OCI-LY1 (cell line): Measurements from ENCODE around the gene ROR1.

Experiments
- H2AFZ ChIP-seq: fragments of 200-600 bp; sonication (generic), shearing (Covaris generic); 2 replicates; pipeline ENCODE4 v1.6.0; 2014; ENCODE audit warnings: antibody characterized with exemption, mild to moderate bottlenecking, low read length
- H3F3A ChIP-seq: fragments of 200-600 bp; sonication (generic), shearing (Covaris generic); 2 replicates; pipeline ENCODE4 v1.6.0; 2014; ENCODE audit warnings: mild to moderate bottlenecking, antibody characterized with exemption, low read length, moderate library complexity; ENCODE audit not compliant: insufficient read depth
- H3K27ac ChIP-seq: fragments of 200-600 bp; sonication (generic); 2 replicates; pipeline ENCODE4 v1.5.1; 2014; ENCODE audit warnings: low read length, mixed run types, mild to moderate bottlenecking, low read depth; ENCODE audit not compliant: poor library complexity, severe bottlenecking
- H3K27me3 ChIP-seq: fragments of 200-600 bp; sonication (generic); 2 replicates; pipeline ENCODE4 v1.6.0; 2014; ENCODE audit warnings: antibody characterized with exemption, mild to moderate bottlenecking, low read length, moderate library complexity; ENCODE audit not compliant: insufficient read depth
- H3K36me3 ChIP-seq: fragments of 200-600 bp; sonication (generic); 2 replicates; pipeline ENCODE4 v1.6.1; 2014; ENCODE audit warnings: mild to moderate bottlenecking, antibody characterized with exemption, low read length, moderate library complexity, mixed read lengths; ENCODE audit not compliant: insufficient read depth
- H3K4me1 ChIP-seq: fragments of 200-600 bp; sonication (generic); 2 replicates; pipeline ENCODE4 v1.5.1; 2014; ENCODE audit warnings: mild to moderate bottlenecking, low read length, moderate library complexity; ENCODE audit not compliant: insufficient read depth, severe bottlenecking
- H3K4me2 ChIP-seq: fragments of 200-600 bp; sonication (generic), shearing (Covaris generic); 2 replicates; pipeline ENCODE4 v1.6.1; 2014; ENCODE audit warnings: low read length
- H3K4me3 ChIP-seq: fragments of 200-600 bp; sonication (generic); 2 replicates; pipeline ENCODE4 v1.5.1; 2014; ENCODE audit warnings: low read length, low read depth, mild to moderate bottlenecking, mixed read lengths; ENCODE audit not compliant: poor library complexity, severe bottlenecking
- H3K79me2 ChIP-seq: fragments of 200-600 bp; shearing (Covaris generic); 2 replicates; pipeline ENCODE4 v1.6.1; 2016; ENCODE audit warnings: mixed run types, low read length, mixed read lengths; ENCODE audit not compliant: insufficient read depth
- H3K9ac ChIP-seq: fragments of 200-600 bp; sonication (generic), shearing (Covaris generic); 2 replicates; pipeline ENCODE4 v1.6.1; 2014; ENCODE audit warnings: mild to moderate bottlenecking, low read length, mixed read lengths
- H3K9me2 ChIP-seq: fragments of 200-600 bp; sonication (generic), shearing (Covaris generic); 2 replicates; pipeline ENCODE4 v1.6.1; 2014; ENCODE audit warnings: low read depth, mild to moderate bottlenecking, low read length, mixed read lengths
- H3K9me3 ChIP-seq: fragments of 200-600 bp; shearing (Covaris generic); 2 replicates; pipeline ENCODE4 v1.6.1; 2014; ENCODE audit warnings: low read length, mixed read lengths
- H4K20me1 ChIP-seq: fragments of 200-600 bp; sonication (generic), shearing (Covaris generic); 2 replicates; pipeline ENCODE4 v1.6.0; 2016; ENCODE audit warnings: mild to moderate bottlenecking, low read length; ENCODE audit not compliant: insufficient read depth
- CTCF ChIP-seq: fragments of 200-600 bp; sonication (generic), shearing (Covaris generic); IDR thresholded peaks from 2 replicates; pipeline ENCODE4 v1.5.1; 2017; ENCODE audit warnings: mild to moderate bottlenecking, antibody characterized with exemption, low read length, moderate library complexity, mixed read lengths
- EZH2 ChIP-seq: fragments of 200-600 bp; sonication (generic), shearing (Covaris generic); IDR thresholded peaks from 2 replicates; pipeline ENCODE4 v1.8.0; 2017; ENCODE audit warnings: borderline replicate concordance, mixed run types, mild to moderate bottlenecking, antibody characterized with exemption, low read length, moderate library complexity, mixed read lengths

ROR1 gene

GRCh38 chr1:63833363-63834119 is 59.7 kb downstream of the ROR1 start:
- Histone ChIP-seq H3K9me3 (no peaks in the 10 kb centered on the region), H3F3A (no peaks in the 10 kb centered on the region), H2AFZ (no peak overlapping the region), H3K79me2 (no peaks in the 10 kb centered on the region), H3K4me2 (no peak overlapping the region), H3K4me3 (no peak overlapping the region), H3K27ac (no peak overlapping the region), H3K9me2 (no peaks in the 10 kb centered on the region), H3K36me3 (no peaks in the 10 kb centered on the region), H3K9ac (no peak overlapping the region), H4K20me1 (no peaks in the 10 kb centered on the region), H3K4me1 (peaks cover 4% of the 10 kb centered on the region), H3K27me3 (no peaks in the 10 kb centered on the region)
- TF ChIP-seq CTCF = no peak
- no peak for TF ChIP-seq EZH2

- no peak overlapping the region for H3K4me2 ChIP-seq
Observed at GRCh38 chr1:63835128-63835527, 61.3 kb downstream of the ROR1 start.

DNA sequence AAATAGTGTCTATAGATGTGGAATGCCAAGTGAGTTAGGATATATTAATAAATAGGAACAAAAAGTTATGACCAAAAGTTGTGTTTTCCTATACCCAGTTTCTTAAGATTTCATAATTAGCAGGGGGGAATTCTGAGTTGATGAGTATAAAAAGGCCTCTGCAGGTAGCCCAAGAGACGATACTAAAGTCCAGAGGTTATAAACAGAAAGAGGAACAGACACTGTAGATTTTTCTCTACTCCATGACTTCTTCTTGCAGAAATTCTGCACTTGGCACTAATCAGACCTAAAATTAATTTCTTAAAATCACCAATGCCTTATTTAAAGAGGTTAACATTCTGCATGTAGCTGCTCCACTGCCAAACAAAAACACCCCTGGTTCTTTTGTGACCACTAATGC is 62.6 kb downstream of the ROR1 start:
- Histone ChIP-seq H4K20me1 (no peaks in the 10 kb centered on the region), H3K79me2 (no peaks in the 10 kb centered on the region), H3K27me3 (no peaks in the 10 kb centered on the region), H3K9me3 (no peaks in the 10 kb centered on the region), H3K36me3 (no peaks in the 10 kb centered on the region), H3F3A (no peaks in the 10 kb centered on the region), H3K27ac (no peak overlapping the region), H3K4me2 (no peak overlapping the region), H3K4me1 (no peaks in the 10 kb centered on the region), H3K9ac (no peak overlapping the region), H2AFZ (no peak overlapping the region), H3K4me3 (no peak overlapping the region), H3K9me2 (no peaks in the 10 kb centered on the region)
- no peak for TF ChIP-seq CTCF
- no peak for TF ChIP-seq EZH2

More at GRCh38 chr1:63835128-63835527, 61.3 kb downstream of the ROR1 start:
- TF ChIP-seq EZH2 = no peak
- no peak for TF ChIP-seq CTCF
- Histone ChIP-seq H3K9ac (no peak overlapping the region), H3K9me2 (no peaks in the 10 kb centered on the region), H3F3A (no peaks in the 10 kb centered on the region), H3K27me3 (no peaks in the 10 kb centered on the region), H3K79me2 (no peaks in the 10 kb centered on the region), H3K4me1 (no peaks in the 10 kb centered on the region), H2AFZ (no peak overlapping the region), H4K20me1 (no peaks in the 10 kb centered on the region), H3K4me3 (no peak overlapping the region), H3K9me3 (no peaks in the 10 kb centered on the region), H3K36me3 (no peaks in the 10 kb centered on the region), H3K27ac (no peak overlapping the region)
